ENCODE measurements around the gene ZBTB46.

Gene ZBTB46

GRCh38 chr20:63702036-63702665, 128.9 kb downstream of the ZBTB46 start:
- no peak for DNase-seq

GRCh38 chr20:63701329-63702035, 129.6 kb downstream of the ZBTB46 start:
- DNase-seq: no peak

- no peak for DNase-seq
These were observed 130.1 kb downstream of the ZBTB46 start for GRCh38 chr20:63701051-63701328.

- DNase-seq: no peak
These were observed 130.6 kb downstream of the ZBTB46 start for GRCh38 chr20:63700199-63701050.

- DNase-seq: no peak
These were observed 131.4 kb downstream of the ZBTB46 start for GRCh38 chr20:63699466-63700198.

- peak; percentile 55 for DNase-seq
These were observed 132.2 kb downstream of the ZBTB46 start for GRCh38 chr20:63698739-63699465.

- DNase-seq: no peak
These were observed 133.1 kb downstream of the ZBTB46 start for GRCh38 chr20:63697868-63698545.

- DNase-seq: no peak
These were observed 133.7 kb downstream of the ZBTB46 start for GRCh38 chr20:63697357-63697867.

- no peak for DNase-seq
These were observed 134.3 kb downstream of the ZBTB46 start, which contains the start of gene TNFRSF6B for GRCh38 chr20:63696628-63697356. TSS of gene TNFRSF6B (plus strand) at chr20:63696652. CDS start at chr20:63696768, 116 bp downstream.

GRCh38 chr20:63696306-63696627, 134.8 kb downstream of the ZBTB46 start:
- DNase-seq: no peak

- DNase-seq: no peak
These were observed 135.4 kb downstream of the ZBTB46 start for GRCh38 chr20:63695424-63696305.

- DNase-seq: no peak
These were observed 136.3 kb downstream of the ZBTB46 start for GRCh38 chr20:63694584-63695423.

GRCh38 chr20:63693733-63694583, 137.1 kb downstream of the ZBTB46 start:
- no peak for DNase-seq

Measured in stimulated activated naive CD4-positive, alpha-beta T cell treated with Interleukin-2 at 50 U/mL for 16 hours (primary cell).